ENCODE results near the gene CLIP2.

GRCh38 chr7:74350751-74351150 is 61.5 kb downstream of the CLIP2 start:
- TF ChIP-seq USF1 (IDR thresholded peaks at IDR 0.05), result no peak
- TF ChIP-seq YY1 (IDR thresholded peaks at IDR 0.05; ENCODE audit: low read depth), result no peak
- no peak for TF ChIP-seq RAD21 (IDR thresholded peaks at IDR 0.05; ENCODE audit: low read depth)
- no peak for TF ChIP-seq TCF12 (IDR thresholded peaks at IDR 0.05; ENCODE audit: low read depth)
- no peak for TF ChIP-seq CEBPB (IDR thresholded peaks at IDR 0.05)
- no peak for TF ChIP-seq EP300 (IDR thresholded peaks at IDR 0.05; ENCODE audit: borderline replicate concordance)
